Stimulated activated CD8-positive, alpha-beta memory T cell treated with anti-CD3 and anti-CD28 coated beads, Interleukin-12 subunit alpha, Interleukin-12 subunit beta, amount 100 ng/mL, for 1 hour (primary cell): Measurements from ENCODE around the gene TBC1D9B.
"Not testable (repeated sequence)": the region's sequence is repeated elsewhere in the genome, so short reads cannot be mapped to it uniquely, and the experiment has no call there.

Experiments
- DNase-seq: peaks from one replicate; pipeline ENCODE4 v3.0.0-alpha.2; 2020; ENCODE audit warnings: low read depth

The TBC1D9B gene

GRCh38 chr5:179885491-179886090 lies 22.1 kb downstream of the TBC1D9B start:
- DNase-seq: no peak

GRCh38 chr5:179883163-179883562 lies 24.5 kb downstream of the TBC1D9B start:
- no peak for DNase-seq

- DNase-seq: no peak
These were observed 25.4 kb downstream of the TBC1D9B start for GRCh38 chr5:179882338-179882737.

- DNase-seq: no peak
These were observed 26.7 kb downstream of the TBC1D9B start for GRCh38 chr5:179880848-179881590.

GRCh38 chr5:179880066-179880650 lies 27.5 kb downstream of the TBC1D9B start:
- DNase-seq: no peak

GRCh38 chr5:179879690-179880010 lies 28.0 kb downstream of the TBC1D9B start:
- DNase-seq: no peak

GRCh38 chr5:179879003-179879689 lies 28.6 kb downstream of the TBC1D9B start:
- DNase-seq: no peak

- no peak for DNase-seq
These were observed 29.3 kb downstream of the TBC1D9B start for GRCh38 chr5:179878222-179879002.

- DNase-seq: no peak
These were observed 31.1 kb downstream of the TBC1D9B start for GRCh38 chr5:179876610-179876952.

GRCh38 chr5:179875741-179876609 lies 31.7 kb downstream of the TBC1D9B start:
- no peak for DNase-seq

- DNase-seq: no peak
These were observed 33.0 kb downstream of the TBC1D9B start for GRCh38 chr5:179874536-179875292.

- no peak for DNase-seq
These were observed 33.6 kb downstream of the TBC1D9B start for GRCh38 chr5:179874136-179874535.

GRCh38 chr5:179873588-179874110 lies 34.0 kb downstream of the TBC1D9B start:
- no peak for DNase-seq

- DNase-seq: no peak
These were observed 34.7 kb downstream of the TBC1D9B start for GRCh38 chr5:179872828-179873575.

- DNase-seq: no peak
These were observed 35.5 kb downstream of the TBC1D9B start for GRCh38 chr5:179872055-179872827.

GRCh38 chr5:179871533-179871932 lies 36.2 kb downstream of the TBC1D9B start:
- DNase-seq: not testable (repeated sequence)

GRCh38 chr5:179870952-179871351 lies 36.7 kb downstream of the TBC1D9B start:
- no peak for DNase-seq

GRCh38 chr5:179870403-179870903 lies 37.2 kb downstream of the TBC1D9B start:
- no peak for DNase-seq
